B cell (primary cell): ENCODE data around the gene NSG1. TPM values are rescaled to one million over a fixed set of nuclear protein-coding genes. Genes with fewer than 3 reads are reported as not detected.

Experiments used
- ATAC-seq: fragments of 200-7000 bp; cut with Tn5 transposase; one replicate; pipeline ENCODE4 v1.10.0; 2021; ENCODE audit warnings: low read depth, mild to moderate bottlenecking, moderate number of reproducible peaks, moderate library complexity
- CTCF ChIA-PET: fragments of 350-600 bp; sonication (Branson Sonifier 250); formaldehyde crosslinking; loops from one replicate; lab custom pipeline; 2021; ENCODE audit warnings: antibody characterized with exemption, inconsistent platforms; lab: Charles Lee
- POLR2A ChIA-PET: fragments of 350-600 bp; sonication (Branson Sonifier 250); formaldehyde crosslinking; loops from one replicate; lab custom pipeline; 2021; ENCODE audit warnings: antibody characterized with exemption; lab: Charles Lee
- DNase-seq: peaks from one replicate; pipeline ENCODE4 v3.0.0; 2013
- H2AFZ ChIP-seq: 2 replicates; pipeline ENCODE4 v1.6.1; 2012; ENCODE audit warnings: mild to moderate bottlenecking, low read depth, low read length; ENCODE audit not compliant: insufficient read depth, poor library complexity, severe bottlenecking
- H3K27ac ChIP-seq, 2 donors: 1 replicate in 1 of 2; 2 replicates in 1 of 2; pipeline ENCODE4 v1.5.1; 2012 to 2013; ENCODE audit warnings: low read length in 2 of 2, mild to moderate bottlenecking in 2 of 2, moderate library complexity in 1 of 2
- H3K27me3 ChIP-seq, 4 experiments: fragments of 200-600 bp in 1 of 4; sonication (generic) in 1 of 4; replicated peaks in 1 of 4; 1 replicate in 2 of 4; 2 replicates in 2 of 4; pipeline versions ENCODE4 v1.6.1 to v1.7.0; 2013 to 2016; ENCODE audit warnings: low read length in 3 of 4, mild to moderate bottlenecking in 2 of 4, mixed read lengths in 1 of 4, moderate library complexity in 1 of 4; ENCODE audit not compliant: insufficient read depth in 4 of 4, control insufficient read depth in 3 of 4; ENCODE audit errors: control extremely low read depth in 1 of 4
- H3K36me3 ChIP-seq, 2 experiments: replicated peaks in 1 of 2; 1 replicate in 1 of 2; 2 replicates in 1 of 2; pipeline versions ENCODE4 v1.6.1 to v1.7.1; 2013; ENCODE audit warnings: low read length in 1 of 2; ENCODE audit not compliant: insufficient read depth in 2 of 2, control insufficient read depth in 1 of 2; ENCODE audit errors: control extremely low read depth in 1 of 2, extremely low read depth in 1 of 2
- H3K4me1 ChIP-seq, 2 donors: fragments of 200-600 bp in 1 of 2; sonication (generic) in 1 of 2; 1 replicate in 1 of 2; 2 replicates in 1 of 2; pipeline versions ENCODE4 v1.5.1 to v1.6.1; 2013 to 2017; ENCODE audit warnings: low read length in 2 of 2; ENCODE audit not compliant: control insufficient read depth in 2 of 2, insufficient read depth in 2 of 2
- H3K4me2 ChIP-seq: replicated peaks from 2 replicates; pipeline ENCODE3; 2012; ENCODE audit warnings: mild to moderate bottlenecking, low read depth, low read length; ENCODE audit not compliant: poor library complexity, severe bottlenecking
- H3K4me3 ChIP-seq, 5 experiments: fragments of 200-600 bp in 1 of 5; sonication (generic) in 1 of 5; 1 replicate in 3 of 5; 2 replicates in 2 of 5; pipeline versions ENCODE4 v1.5.1 to v1.7.0; 2011 to 2016; ENCODE audit warnings: low read length in 4 of 5, mild to moderate bottlenecking in 4 of 5, low read depth in 2 of 5, control low read depth in 1 of 5, moderate library complexity in 1 of 5; ENCODE audit not compliant: insufficient read depth in 1 of 5; ENCODE audit errors: control extremely low read depth in 1 of 5, extremely low read depth in 1 of 5
- H3K79me2 ChIP-seq: fragments of 200-600 bp; sonication (generic); one replicate; pipeline ENCODE4 v1.6.0; 2016; ENCODE audit warnings: low read length; ENCODE audit not compliant: control insufficient read depth, insufficient read depth
- H3K9ac ChIP-seq: fragments of 200-600 bp; sonication (generic); 2 replicates; pipeline ENCODE4 v1.6.1; 2017; ENCODE audit warnings: mild to moderate bottlenecking, low read length, moderate library complexity
- H3K9me3 ChIP-seq, 3 donors: one replicate each; pipeline versions ENCODE4 v1.6.1 to v1.7.1; 2013; ENCODE audit warnings: low read length in 2 of 3; ENCODE audit not compliant: control insufficient read depth in 2 of 3, insufficient read depth in 1 of 3; ENCODE audit errors: control extremely low read depth in 1 of 3
- H4K20me1 ChIP-seq: 2 replicates; pipeline ENCODE4 v1.6.0; 2012; ENCODE audit warnings: mild to moderate bottlenecking, low read length; ENCODE audit not compliant: insufficient read depth, control insufficient read depth, poor library complexity, severe bottlenecking
- H3K27ac Mint-ChIP-seq: one replicate; pipeline ENCODE4 v1.8.0; 2021; ENCODE audit warnings: mixed read lengths
- H3K27me3 Mint-ChIP-seq: one replicate; pipeline ENCODE4 v1.8.0; 2021; ENCODE audit warnings: mixed read lengths
- H3K4me1 Mint-ChIP-seq: one replicate; pipeline ENCODE4 v1.8.0; 2021; ENCODE audit warnings: mixed read lengths
- H3K4me3 Mint-ChIP-seq: one replicate; pipeline ENCODE4 v1.8.0; 2021; ENCODE audit warnings: mixed read lengths
- H3K9me3 Mint-ChIP-seq: one replicate; pipeline ENCODE4 v1.8.0; 2022; ENCODE audit warnings: mixed read lengths; ENCODE audit not compliant: insufficient read depth
- EZH2 ChIP-seq: IDR thresholded peaks from 2 replicates; pipeline ENCODE4 v1.6.1; 2012; ENCODE audit warnings: borderline replicate concordance, low read depth, mild to moderate bottlenecking, moderate library complexity, low read length; ENCODE audit not compliant: insufficient read depth, poor library complexity, severe bottlenecking
- WGBS: methylation state at CpG from one replicate; pipeline ENCODE4 v1.1.5; 2013; ENCODE audit warnings: missing lambda C conversion rate; ENCODE audit not compliant: insufficient coverage; 5-methylcytosine and 5-hydroxymethylcytosine counted together
- intact Hi-C: fragments of 100-400 bp; cut with micrococcal nuclease; formaldehyde crosslinking; loops from one replicate; pipeline ENCODE4 v1.10.0; 2022
- polyA plus RNA-seq: library from polyadenylated mRNA; depleted of rRNA; stranded (reverse); fragments of >200 nt; gene quantifications from 2 replicates; pipeline ENCODE4 v1.2.3, GENCODE V29; 2012
- total RNA-seq, 2 donors: library from RNA; stranded (reverse); fragments of 120-200 nt in 1 of 2; gene quantifications; 1 replicate in 1 of 2; 2 replicates in 1 of 2; pipeline versions ENCODE4 v1.2.3 to v1.2.4, GENCODE V29; 2013 to 2022
- TF ChIP-seq, protein P1 (sequence below): fragments of 200-600 bp; IDR thresholded peaks from one replicate; pipeline ENCODE4 v1.8.0; 2022; ENCODE audit warnings: antibody characterized with exemption, mild to moderate bottlenecking

Gene NSG1
- total and polyA plus RNA-seq, 2 donors (not counting 1 experiment from before 2014, with no cell fraction given), result not detected

DNA sequence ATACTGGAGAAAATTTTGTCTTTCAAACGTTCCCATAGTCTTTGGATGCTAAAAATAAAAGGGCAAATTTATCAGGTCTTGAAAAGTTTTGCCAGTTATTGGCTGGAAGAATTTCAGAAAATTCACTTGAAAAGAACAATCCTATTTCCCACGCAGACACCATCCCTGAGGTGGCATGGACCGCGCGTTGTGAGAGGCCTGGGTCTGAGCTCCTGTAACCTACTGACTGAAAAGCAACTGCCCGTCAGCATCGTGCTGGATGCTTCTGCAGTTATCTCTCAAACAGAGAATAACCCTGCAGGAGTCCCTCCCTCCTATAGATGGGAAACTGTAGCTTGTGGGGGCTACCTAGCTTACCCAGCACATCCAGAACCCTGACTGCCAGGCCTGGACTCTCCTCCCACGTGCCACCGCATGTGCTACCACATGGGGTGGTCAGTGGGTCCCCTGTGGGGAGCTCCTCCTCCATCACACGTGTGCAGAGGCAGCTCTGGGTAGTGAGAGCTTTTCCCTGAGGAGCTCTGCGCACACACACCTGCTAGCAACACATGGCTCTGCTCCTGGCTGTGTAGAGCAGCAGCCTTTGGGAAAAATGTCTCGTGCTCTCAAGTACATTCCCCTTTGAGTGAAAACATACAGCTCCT lies 36.1 kb downstream of the NSG1 start:
- CTCF ChIA-PET, result no interaction called here
- DNase-seq (no peak), ATAC-seq (no peak)
- Mint-ChIP-seq H3K4me3 (no peak overlapping the region), H3K27ac (no peak overlapping the region), H3K27me3 (no peaks in the 10 kb centered on the region), H3K9me3 (no peaks in the 10 kb centered on the region), H3K4me1 (no peaks in the 10 kb centered on the region)
- Histone ChIP-seq H3K27me3 (no peaks in the 10 kb centered on the region), H3K4me2 (no peak overlapping the region), H4K20me1 (no peaks in the 10 kb centered on the region), H3K9me3 (no peaks in the 10 kb centered on the region), H3K36me3 (peaks cover 1 to 50% of the 10 kb centered on the region in 2 experiments), H3K4me3 (no peak overlapping the region), H3K79me2 (no peaks in the 10 kb centered on the region), H2AFZ (no peak overlapping the region), H3K4me1 (no peaks in the 10 kb centered on the region), H3K27ac (no peak overlapping the region), H3K9ac (no peak overlapping the region)
- TF ChIP-seq, protein P1, sequence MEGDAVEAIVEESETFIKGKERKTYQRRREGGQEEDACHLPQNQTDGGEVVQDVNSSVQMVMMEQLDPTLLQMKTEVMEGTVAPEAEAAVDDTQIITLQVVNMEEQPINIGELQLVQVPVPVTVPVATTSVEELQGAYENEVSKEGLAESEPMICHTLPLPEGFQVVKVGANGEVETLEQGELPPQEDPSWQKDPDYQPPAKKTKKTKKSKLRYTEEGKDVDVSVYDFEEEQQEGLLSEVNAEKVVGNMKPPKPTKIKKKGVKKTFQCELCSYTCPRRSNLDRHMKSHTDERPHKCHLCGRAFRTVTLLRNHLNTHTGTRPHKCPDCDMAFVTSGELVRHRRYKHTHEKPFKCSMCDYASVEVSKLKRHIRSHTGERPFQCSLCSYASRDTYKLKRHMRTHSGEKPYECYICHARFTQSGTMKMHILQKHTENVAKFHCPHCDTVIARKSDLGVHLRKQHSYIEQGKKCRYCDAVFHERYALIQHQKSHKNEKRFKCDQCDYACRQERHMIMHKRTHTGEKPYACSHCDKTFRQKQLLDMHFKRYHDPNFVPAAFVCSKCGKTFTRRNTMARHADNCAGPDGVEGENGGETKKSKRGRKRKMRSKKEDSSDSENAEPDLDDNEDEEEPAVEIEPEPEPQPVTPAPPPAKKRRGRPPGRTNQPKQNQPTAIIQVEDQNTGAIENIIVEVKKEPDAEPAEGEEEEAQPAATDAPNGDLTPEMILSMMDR, result no peak
- TF ChIP-seq EZH2, result no peak
- intact Hi-C loops, result no loop called here
- POLR2A ChIA-PET, result no interaction called here
- WGBS, result 94% methylated on average over 8 of the region's 12 CpGs

DNA sequence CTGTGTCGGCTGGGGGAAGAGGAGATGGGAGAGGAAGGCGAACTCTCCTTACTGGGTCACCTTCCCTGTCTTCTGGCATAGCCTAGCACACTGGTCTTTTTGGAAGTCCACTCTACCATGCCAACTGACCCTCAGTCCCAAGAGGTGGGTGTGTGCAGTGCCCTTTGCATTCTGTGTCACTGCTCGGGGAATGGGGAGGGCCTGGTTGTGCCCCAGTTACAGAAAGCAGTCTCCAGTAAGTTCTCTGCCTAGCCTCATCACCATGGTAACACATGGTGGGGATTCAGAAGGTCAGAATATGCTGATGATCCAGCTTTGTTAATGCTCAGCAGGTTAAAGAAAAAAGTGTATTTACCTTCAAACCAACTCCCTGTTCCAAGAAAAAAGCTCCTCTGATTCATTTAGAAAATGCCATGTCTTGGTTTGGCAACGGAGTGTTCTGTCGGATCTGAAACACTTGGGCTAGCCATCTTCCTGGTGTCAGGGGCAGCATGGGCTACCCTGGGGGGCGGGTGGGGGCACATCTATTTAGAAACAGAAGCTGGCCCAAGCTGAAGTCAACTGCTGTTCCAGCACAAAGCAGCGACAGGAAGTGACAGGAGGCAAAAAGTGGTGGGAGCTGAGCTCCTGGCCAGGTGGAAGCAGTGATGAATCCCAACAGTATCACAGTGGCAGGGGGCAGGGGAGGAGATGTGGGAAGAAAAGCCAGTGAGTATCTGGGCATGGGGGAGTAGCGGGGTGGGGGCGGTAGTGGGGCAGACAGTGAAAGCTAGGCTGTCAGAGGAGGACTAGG lies 37.0 kb downstream of the NSG1 start:
- H3K27ac Mint-ChIP-seq, result no peak overlapping the region
- peaks cover 1 to 44% of the 10 kb centered on the region in 2 experiments for H3K36me3 ChIP-seq
- H3K4me1 ChIP-seq, result no peaks in the 10 kb centered on the region
- H3K9me3 Mint-ChIP-seq, result no peaks in the 10 kb centered on the region
- no peak overlapping the region for H2AFZ ChIP-seq
- H3K27me3 ChIP-seq, result no peaks in the 10 kb centered on the region
- H3K27ac ChIP-seq, result no peak overlapping the region
- CTCF ChIA-PET, result interaction anchor here (0.7 kb wide), 1 partner anchor 88 kb away, joined by 3 read pairs; no protein-coding TSS in a partner anchor
- no peaks in the 10 kb centered on the region for H4K20me1 ChIP-seq
- no peak overlapping the region for H3K4me3 ChIP-seq
- H3K9ac ChIP-seq, result no peak overlapping the region
- no peaks in the 10 kb centered on the region for H3K9me3 ChIP-seq
- H3K4me1 Mint-ChIP-seq, result no peaks in the 10 kb centered on the region
- POLR2A ChIA-PET, result no interaction called here
- H3K4me2 ChIP-seq, result no peak overlapping the region
- no peaks in the 10 kb centered on the region for H3K27me3 Mint-ChIP-seq
- H3K79me2 ChIP-seq, result no peaks in the 10 kb centered on the region
- DNase-seq, result no peak
- intact Hi-C loops, result no loop called here
- 94% methylated on average over 6 of the region's 9 CpGs for WGBS
- no peak for ATAC-seq
- TF ChIP-seq, protein P1, result no peak
- no peak for TF ChIP-seq EZH2
- H3K4me3 Mint-ChIP-seq, result no peak overlapping the region
